PC-9 (cell line): ENCODE data around the gene SACM1L. TPM values are rescaled to one million over a fixed set of nuclear protein-coding genes. Genes with fewer than 3 reads are reported as not detected.
"Not testable (repeated sequence)": the region's sequence is repeated elsewhere in the genome, so short reads cannot be mapped to it uniquely, and the experiment has no call there.

Experiments used
- BruUV-seq: library from RNA; stranded (reverse); fragments of 400-500 nt; replicated peaks from 2 replicates; lab custom pipeline; 2021; lab: Mats Ljungman, UMichigan
- CTCF ChIA-PET: fragments of 300-600 bp; sonication (Branson Sonifier 250); formaldehyde crosslinking; loops from one replicate; lab custom pipeline; 2022; ENCODE audit warnings: antibody characterized with exemption; lab: Charles Lee
- POLR2A ChIA-PET: fragments of 300-600 bp; sonication (Branson Sonifier 250); formaldehyde crosslinking; loops from one replicate; lab custom pipeline; 2022; ENCODE audit warnings: antibody characterized with exemption; ENCODE audit not compliant: unreplicated experiment; lab: Charles Lee
- DNase-seq, 2 experiments: peaks; one replicate each; pipeline versions ENCODE4 v3.0.0 to v3.0.0-alpha.2; 2015 to 2022; ENCODE audit warnings: mixed read lengths in 1 of 2
- H2AFZ ChIP-seq: fragments of 200-600 bp; sonication (generic); 2 replicates; pipeline ENCODE4 v1.8.1; 2017; ENCODE audit warnings: antibody characterized with exemption
- H3F3A ChIP-seq: fragments of 200-600 bp; sonication (generic); 2 replicates; pipeline ENCODE4 v1.8.1; 2017; ENCODE audit warnings: antibody characterized with exemption, mild to moderate bottlenecking, low read depth; ENCODE audit not compliant: insufficient read depth
- H3K27ac ChIP-seq: fragments of 200-600 bp; sonication (generic); 2 replicates; pipeline ENCODE4 v1.6.1; 2016; ENCODE audit warnings: mixed run types
- H3K27me3 ChIP-seq: fragments of 200-600 bp; sonication (generic); 2 replicates; pipeline ENCODE4 v1.6.1; 2016; ENCODE audit warnings: low read depth, mixed run types; ENCODE audit not compliant: insufficient read depth
- H3K36me3 ChIP-seq: fragments of 200-600 bp; sonication (generic); 2 replicates; pipeline ENCODE4 v1.6.1; 2016; ENCODE audit warnings: low read depth, mixed run types
- H3K4me1 ChIP-seq: fragments of 200-600 bp; sonication (generic); replicated peaks from 2 replicates; pipeline ENCODE4 v1.6.1; 2016; ENCODE audit warnings: mixed run types; ENCODE audit not compliant: insufficient read depth
- H3K4me2 ChIP-seq: fragments of 200-600 bp; sonication (generic); 2 replicates; pipeline ENCODE4 v1.6.1; 2017; ENCODE audit warnings: mixed run types
- H3K4me3 ChIP-seq: fragments of 200-600 bp; sonication (generic); 2 replicates; pipeline ENCODE4 v1.6.1; 2016; ENCODE audit warnings: mixed run types
- H3K79me2 ChIP-seq: fragments of 200-600 bp; sonication (generic); 2 replicates; pipeline ENCODE4 v1.6.1; 2017; ENCODE audit warnings: low read depth, mixed run types
- H3K9me2 ChIP-seq: fragments of 200-600 bp; sonication (generic); 2 replicates; pipeline ENCODE4 v1.8.1; 2017; ENCODE audit warnings: mild to moderate bottlenecking; ENCODE audit not compliant: insufficient read depth
- H3K9me3 ChIP-seq: fragments of 200-600 bp; sonication (generic); 2 replicates; pipeline ENCODE4 v1.8.1; 2016; ENCODE audit warnings: low read depth; ENCODE audit not compliant: insufficient read depth
- H4K20me1 ChIP-seq: fragments of 200-600 bp; sonication (generic); 2 replicates; pipeline ENCODE4 v1.8.1; 2017; ENCODE audit not compliant: insufficient read depth
- EZH2 ChIP-seq: fragments of 200-600 bp; sonication (generic); IDR thresholded peaks from 2 replicates; pipeline ENCODE4 v1.8.0; 2017; ENCODE audit warnings: antibody characterized with exemption, low read depth
- intact Hi-C: fragments of 100-400 bp; cut with micrococcal nuclease; formaldehyde crosslinking; loops from one replicate; pipeline ENCODE4 v1.10.0; 2022; ENCODE audit not compliant: unreplicated experiment
- total RNA-seq: library from RNA; stranded (reverse); gene quantifications from 2 replicates; pipeline ENCODE4 v1.2.3, GENCODE V29; 2021
- TF ChIP-seq, protein P1 (sequence below): fragments of 200-600 bp; sonication (generic); conservative IDR thresholded peaks from 2 replicates; pipeline ENCODE4 v1.6.1; 2017; ENCODE audit warnings: mixed run types, antibody characterized with exemption, mild to moderate bottlenecking, moderate library complexity

SACM1L gene
- total RNA-seq, 1 experiment from 2014 or later, result 33.9 TPM

DNA sequence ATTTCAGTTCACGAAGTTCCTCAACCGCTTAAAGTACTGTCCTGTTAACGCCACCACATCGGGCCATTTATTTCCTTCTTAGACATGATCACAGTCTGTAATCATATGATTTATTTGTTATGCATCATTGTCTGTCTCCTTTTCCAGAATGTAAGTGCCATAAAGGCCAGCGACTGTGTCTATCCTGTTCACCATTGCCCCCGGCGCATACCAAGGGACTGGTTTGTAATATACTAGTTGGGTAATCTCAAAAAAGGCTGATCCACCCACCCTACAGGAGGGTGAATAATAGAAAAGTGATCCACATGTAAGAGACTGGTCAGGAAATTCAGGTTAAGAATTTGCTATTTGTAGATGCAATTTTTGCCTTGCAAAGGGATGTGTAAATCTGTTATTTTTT lies 65.3 kb downstream of the SACM1L start:
- CTCF ChIA-PET, result no interaction called here
- no TSS peak for BruUV-seq
- no peaks in the 10 kb centered on the region for H3K79me2 ChIP-seq
- H3K27ac ChIP-seq, result no peak overlapping the region
- H3K4me2 ChIP-seq, result no peak overlapping the region
- no peaks in the 10 kb centered on the region for H3K9me3 ChIP-seq
- H3K9me2 ChIP-seq, result no peaks in the 10 kb centered on the region
- TF ChIP-seq EZH2, result no peak
- TF ChIP-seq, protein P1, sequence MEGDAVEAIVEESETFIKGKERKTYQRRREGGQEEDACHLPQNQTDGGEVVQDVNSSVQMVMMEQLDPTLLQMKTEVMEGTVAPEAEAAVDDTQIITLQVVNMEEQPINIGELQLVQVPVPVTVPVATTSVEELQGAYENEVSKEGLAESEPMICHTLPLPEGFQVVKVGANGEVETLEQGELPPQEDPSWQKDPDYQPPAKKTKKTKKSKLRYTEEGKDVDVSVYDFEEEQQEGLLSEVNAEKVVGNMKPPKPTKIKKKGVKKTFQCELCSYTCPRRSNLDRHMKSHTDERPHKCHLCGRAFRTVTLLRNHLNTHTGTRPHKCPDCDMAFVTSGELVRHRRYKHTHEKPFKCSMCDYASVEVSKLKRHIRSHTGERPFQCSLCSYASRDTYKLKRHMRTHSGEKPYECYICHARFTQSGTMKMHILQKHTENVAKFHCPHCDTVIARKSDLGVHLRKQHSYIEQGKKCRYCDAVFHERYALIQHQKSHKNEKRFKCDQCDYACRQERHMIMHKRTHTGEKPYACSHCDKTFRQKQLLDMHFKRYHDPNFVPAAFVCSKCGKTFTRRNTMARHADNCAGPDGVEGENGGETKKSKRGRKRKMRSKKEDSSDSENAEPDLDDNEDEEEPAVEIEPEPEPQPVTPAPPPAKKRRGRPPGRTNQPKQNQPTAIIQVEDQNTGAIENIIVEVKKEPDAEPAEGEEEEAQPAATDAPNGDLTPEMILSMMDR, result no peak
- no peaks in the 10 kb centered on the region for H4K20me1 ChIP-seq
- no peak overlapping the region for H2AFZ ChIP-seq
- no peak for DNase-seq
- no peaks in the 10 kb centered on the region for H3K4me1 ChIP-seq
- H3K27me3 ChIP-seq, result no peaks in the 10 kb centered on the region
- no peaks in the 10 kb centered on the region for H3K36me3 ChIP-seq
- POLR2A ChIA-PET, result no interaction called here
- H3K4me3 ChIP-seq, result no peak overlapping the region
- H3F3A ChIP-seq, result no peaks in the 10 kb centered on the region
- intact Hi-C loops, result no loop called here

DNA sequence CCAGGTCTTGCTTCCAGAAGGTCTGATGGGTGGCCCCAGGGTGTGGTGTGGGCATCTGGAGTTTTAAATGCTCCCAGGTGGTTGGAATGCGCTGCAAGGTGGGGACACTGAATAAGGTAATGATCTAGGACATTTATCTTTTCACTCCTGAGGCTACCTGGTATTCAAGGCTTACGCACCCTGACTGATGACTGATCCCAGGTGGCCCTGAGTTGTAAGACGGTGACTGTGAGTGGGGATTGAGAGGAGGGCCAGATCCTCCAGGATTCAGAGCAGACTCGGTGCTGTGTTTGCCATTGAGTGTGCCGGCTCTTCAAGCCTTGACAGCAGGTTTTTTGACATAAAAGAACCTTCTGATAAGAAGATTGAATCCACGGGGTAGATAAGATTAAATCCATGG lies 66.9 kb downstream of the SACM1L start:
- Histone ChIP-seq H3K9me2 (no peaks in the 10 kb centered on the region), H3K27ac (no peak overlapping the region), H3K36me3 (no peaks in the 10 kb centered on the region), H3K4me2 (no peak overlapping the region), H3K79me2 (no peaks in the 10 kb centered on the region), H3K27me3 (no peaks in the 10 kb centered on the region), H3K9me3 (no peaks in the 10 kb centered on the region), H4K20me1 (no peaks in the 10 kb centered on the region), H2AFZ (no peak overlapping the region), H3K4me1 (no peaks in the 10 kb centered on the region), H3F3A (no peaks in the 10 kb centered on the region), H3K4me3 (no peak overlapping the region)
- CTCF ChIA-PET, result no interaction called here
- DNase-seq, result no peak
- POLR2A ChIA-PET, result no interaction called here
- no TSS peak for BruUV-seq
- TF ChIP-seq, protein P1, result no peak
- TF ChIP-seq EZH2, result no peak
- intact Hi-C loops, result no loop called here

DNA sequence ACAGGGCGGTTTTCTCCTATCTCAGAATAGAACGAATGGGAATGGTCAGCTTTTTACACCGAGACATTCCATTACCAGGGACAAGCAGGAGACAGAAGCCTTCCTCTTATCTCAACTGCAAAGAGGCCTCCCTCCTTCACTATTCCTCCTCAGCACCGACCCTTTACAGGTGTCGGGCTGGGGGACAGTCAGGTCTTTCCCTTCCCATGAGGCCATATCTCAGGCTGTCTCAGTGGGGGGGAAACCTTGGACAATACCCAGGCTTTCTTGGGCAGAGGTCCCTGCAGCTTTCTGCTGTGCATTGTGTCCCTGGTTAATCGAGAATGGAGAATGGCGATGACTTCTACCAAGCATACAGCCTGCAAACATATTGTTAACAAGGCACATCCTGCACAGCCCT lies 67.9 kb downstream of the SACM1L start:
- DNase-seq, H3F3A ChIP-seq, H3K79me2 ChIP-seq, H3K36me3 ChIP-seq, BruUV-seq, H3K9me3 ChIP-seq, H4K20me1 ChIP-seq, CTCF ChIA-PET, H3K4me3 ChIP-seq, H3K27ac ChIP-seq, H3K27me3 ChIP-seq, intact Hi-C loops, H3K9me2 ChIP-seq, POLR2A ChIA-PET, H3K4me2 ChIP-seq, H3K4me1 ChIP-seq, H2AFZ ChIP-seq: not testable (repeated sequence)

DNA sequence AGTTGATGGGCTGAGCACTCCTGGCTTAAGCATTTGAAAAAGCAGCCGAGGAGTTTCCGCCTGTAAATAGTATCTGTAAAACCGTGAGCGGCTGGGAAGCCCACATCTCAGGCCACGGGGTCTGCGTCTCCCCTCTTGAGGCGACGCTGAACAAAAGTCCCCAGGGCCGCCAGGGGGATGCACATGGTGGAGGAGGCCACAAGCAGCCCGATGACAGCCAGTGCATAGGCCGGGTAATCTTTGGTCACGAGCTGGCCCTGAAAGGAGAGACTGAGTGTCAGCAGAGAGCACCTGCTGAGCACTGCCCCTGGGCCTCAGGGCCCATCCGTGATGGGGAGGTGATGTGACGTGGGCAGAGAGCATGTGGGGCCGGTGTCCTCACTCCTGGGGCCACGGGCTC lies 69.7 kb downstream of the SACM1L start:
- H3K27ac ChIP-seq, result no peak overlapping the region
- H3K36me3 ChIP-seq, result no peaks in the 10 kb centered on the region
- intact Hi-C loops, result no loop called here
- no peak overlapping the region for H2AFZ ChIP-seq
- no TSS peak for BruUV-seq
- no peaks in the 10 kb centered on the region for H3K27me3 ChIP-seq
- H3K4me1 ChIP-seq, result no peaks in the 10 kb centered on the region
- ChIA-PET CTCF (interaction anchor here (0.9 kb wide), 1 partner anchor 319 kb away, joined by 3 read pairs; no protein-coding TSS in a partner anchor), POLR2A (no interaction called here)
- H3K79me2 ChIP-seq, result no peaks in the 10 kb centered on the region
- H3K4me3 ChIP-seq, result no peak overlapping the region
- H4K20me1 ChIP-seq, result no peaks in the 10 kb centered on the region
- DNase-seq, result no peak
- no peaks in the 10 kb centered on the region for H3K9me2 ChIP-seq
- no peaks in the 10 kb centered on the region for H3F3A ChIP-seq
- no peak overlapping the region for H3K4me2 ChIP-seq
- no peaks in the 10 kb centered on the region for H3K9me3 ChIP-seq
- TF ChIP-seq EZH2, result no peak
- TF ChIP-seq, protein P1, result no peak
